Fibroblast of skin of right biceps (primary cell): Measurements from ENCODE around the gene FOXRED2.
"Not testable (repeated sequence)": the region's sequence is repeated elsewhere in the genome, so short reads cannot be mapped to it uniquely, and the experiment has no call there.

Source experiments
- DNase-seq: peaks from one replicate; pipeline ENCODE4 v3.0.0-alpha.2; 2013

The FOXRED2 gene

DNA sequence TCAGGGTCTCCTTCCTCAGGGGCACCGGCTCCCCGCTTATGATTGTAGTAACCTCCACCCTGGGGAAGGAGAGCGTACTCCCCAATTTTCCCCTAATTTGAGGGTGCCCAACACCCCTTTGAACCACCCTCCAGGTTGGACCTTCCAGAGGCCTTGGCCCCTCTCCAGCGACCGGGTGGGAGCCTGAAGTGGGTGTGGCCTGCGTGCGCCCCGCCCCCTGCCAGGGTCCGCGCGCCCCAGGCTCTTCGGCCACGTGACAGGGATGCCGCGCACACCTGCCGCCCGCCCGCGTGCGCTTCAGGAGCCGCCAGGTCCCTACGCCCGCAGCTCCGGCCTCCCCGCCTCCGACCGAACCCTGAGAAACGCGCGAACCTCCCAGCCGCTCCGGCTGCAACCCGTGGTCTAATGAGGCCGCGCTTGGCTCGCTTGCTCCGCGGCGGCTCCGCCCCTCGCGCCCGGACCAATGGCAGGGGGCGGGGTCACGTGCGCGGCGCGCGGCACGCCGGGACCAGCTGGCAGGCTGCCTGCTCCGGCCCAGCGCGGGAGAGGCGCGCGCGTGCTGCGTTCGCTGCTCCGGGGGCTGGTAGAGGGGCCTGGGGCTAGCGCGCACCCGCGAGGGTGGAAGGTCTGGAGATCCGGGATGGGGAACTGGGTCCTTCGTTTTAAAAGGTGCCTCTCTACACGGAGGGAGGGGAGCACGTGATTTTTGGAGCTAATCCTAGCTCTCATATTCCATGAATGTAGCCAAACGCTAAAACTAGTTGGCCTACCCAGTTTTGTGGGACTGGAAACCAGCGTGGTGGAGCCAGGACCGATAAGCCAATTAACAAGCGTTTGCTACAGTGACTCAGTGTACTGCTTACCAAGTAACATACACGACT is at the start of gene FOXRED2:
Gene FOXRED2 (minus strand): TSS at position 404 of the 881 bp plus-strand sequence. CDS start 618 bp downstream, outside the sequence.
- peak; percentile 84 for DNase-seq

DNA sequence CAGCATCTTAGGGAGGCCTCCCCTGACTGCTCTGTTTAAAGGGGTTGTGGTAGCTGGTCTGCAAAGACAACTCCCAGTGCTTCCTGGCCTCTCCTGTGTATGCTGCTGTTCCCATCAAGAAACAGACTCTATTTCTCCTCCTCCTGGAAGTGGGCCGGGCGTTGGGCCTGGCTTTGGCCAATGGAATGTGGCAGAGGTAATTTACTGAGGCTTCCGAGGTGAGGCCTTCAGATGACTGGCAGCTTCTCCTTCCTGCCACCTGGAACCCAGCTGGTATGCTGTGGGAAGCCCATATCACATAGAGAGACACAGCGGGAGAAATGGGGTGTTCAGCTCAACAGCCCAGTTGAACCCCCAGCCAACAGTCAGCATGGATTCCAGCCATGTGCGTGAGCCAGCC is 47.3 kb upstream of the FOXRED2 start:
- DNase-seq = no peak

DNA sequence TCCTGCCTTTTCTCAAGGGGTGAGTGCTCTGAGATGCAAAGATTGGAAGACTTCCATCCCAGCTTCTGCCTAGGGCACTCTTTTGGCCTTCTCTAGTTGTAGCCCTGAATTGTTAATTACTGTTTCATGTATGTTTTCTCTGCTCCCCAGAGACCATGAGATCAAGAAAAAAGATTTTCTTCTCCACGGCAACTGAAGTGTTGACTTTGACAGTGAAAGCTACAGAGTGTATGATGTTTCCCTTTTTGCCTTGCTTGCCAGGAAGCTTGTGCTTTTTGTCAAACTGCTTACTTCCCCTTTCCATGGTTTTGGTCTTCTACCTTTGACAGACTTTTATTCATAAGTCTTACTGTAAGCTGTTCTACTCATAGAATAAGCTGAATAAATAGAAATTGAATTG is 45.4 kb upstream of the FOXRED2 start:
- DNase-seq = no peak

DNA sequence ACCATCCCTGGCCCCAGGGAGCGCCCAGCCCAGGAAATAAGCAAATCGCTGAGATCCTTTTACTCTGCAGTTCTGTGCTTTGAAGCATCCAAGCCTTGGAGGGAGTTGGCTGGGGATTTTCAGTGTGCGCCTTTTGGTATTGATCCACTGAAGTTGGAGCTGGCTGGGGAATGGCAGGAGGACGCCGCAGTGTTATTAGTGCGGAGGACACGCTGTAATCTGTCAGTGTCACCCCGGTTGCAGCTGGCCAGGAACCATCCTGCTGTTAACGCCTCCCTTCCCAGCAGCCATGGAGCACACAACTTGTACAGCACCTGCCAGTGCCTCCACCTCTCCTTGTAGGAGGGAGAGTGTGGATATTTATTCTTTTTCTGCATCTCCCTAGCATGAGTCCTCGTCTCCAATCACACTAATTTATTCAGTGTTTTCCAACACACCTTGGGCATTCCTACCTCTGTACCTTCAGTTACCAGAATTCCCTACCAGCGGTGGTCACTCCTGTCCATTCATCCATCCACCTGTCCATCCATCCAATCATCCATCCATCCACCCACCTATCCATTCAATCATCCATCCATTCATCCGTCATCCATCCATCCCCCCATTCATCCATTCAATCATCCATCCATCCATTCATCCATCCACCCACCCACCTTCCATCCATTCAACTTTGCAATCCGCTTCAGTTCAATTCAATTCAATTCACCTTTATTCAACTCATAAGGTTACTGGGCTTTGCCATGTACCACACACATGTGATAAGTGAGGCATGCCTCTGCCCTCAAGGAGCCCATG is 44.1 kb upstream of the FOXRED2 start:
- no peak for DNase-seq

DNA sequence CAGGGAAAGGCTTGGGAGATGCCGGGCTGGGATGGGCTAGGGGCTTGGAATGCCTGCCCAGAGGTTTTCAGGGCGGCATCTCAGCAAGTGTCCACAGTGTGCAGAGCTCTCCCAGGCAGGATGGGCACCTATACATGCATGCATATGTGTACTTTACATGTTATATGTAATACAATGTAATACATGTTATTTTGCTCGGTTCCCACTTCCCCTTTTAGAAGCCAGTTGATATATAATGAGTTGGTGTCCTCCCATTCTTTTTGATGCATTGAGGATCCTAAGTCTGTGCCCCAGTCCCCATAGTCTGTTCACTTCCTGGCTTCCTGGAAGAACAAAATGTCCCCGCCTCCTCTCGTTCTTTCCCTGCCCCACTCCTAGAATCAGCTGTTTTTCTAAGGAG is 42.2 kb upstream of the FOXRED2 start:
- no peak for DNase-seq

DNA sequence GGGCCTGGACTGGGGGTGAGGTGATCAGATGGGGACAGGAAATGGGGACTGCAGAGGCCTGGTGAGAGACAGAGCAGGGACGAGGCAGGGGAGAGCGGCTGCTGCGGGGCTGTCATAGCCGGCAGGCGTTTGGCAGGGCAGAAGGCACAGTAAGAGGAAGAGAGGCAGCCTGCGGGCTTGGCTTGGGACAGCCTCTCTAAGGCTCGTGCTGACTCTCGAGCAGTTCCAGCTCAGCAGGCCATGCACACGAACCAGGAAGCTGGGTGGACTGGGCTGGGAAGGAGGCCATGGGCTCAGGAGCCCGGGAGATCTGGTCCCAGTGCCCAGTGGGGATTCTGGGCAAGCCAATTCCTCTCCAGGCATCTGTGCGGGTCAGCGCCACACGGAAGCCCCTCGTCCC is 41.8 kb upstream of the FOXRED2 start:
- no peak for DNase-seq

DNA sequence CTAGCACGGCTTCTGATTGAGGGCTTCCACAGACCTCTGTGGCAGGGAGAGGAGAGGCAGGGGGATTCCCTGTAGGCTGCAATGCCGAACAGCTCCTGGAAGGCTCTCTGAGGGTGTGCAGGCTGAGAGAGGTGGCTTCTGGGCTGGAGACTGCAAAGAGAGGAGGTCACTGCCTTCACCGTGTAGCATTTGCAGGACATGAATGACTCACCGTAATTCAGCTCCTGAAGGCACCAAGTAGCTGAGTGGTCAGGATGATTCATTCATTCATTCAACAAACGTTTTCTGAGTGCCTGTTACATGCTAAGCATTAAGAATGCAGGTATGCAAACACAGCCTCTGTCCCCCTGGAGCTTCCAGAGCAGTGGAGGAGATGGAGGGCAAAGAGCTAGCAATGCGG is 40.1 kb upstream of the FOXRED2 start:
- DNase-seq = peak; percentile 85

DNA sequence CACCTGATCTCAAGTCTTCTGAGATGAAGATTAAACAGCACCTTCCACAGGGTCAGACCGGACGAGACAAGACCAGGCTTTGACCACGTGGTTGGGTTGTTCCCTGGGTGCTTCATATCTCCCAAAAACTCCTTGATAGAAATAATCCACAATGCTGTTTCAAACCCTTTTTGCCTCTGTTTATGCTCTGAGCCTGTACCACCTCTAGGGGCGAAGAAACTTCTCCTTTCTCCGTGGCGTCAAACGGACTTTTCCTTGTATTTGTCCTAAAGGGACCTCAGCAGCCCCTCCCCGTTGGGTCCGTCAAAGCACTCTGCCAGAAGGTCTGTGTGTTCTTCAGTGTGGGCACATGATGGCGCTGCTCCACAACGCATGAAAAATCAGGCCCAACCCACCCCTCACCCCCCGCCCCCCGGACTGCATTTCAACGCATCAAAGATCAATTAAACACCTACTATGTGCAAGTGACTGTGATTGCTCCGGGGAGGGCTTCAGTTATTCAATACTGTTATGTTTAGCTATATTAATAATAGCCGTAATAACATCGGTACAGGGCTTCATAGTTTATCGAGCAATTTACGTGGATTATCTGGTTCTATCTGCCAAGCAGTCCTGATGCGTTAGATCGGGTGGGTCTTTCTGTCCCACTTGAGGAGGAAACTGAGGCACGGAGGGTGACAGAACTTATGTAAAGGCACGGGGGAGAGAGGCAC is 39.4 kb upstream of the FOXRED2 start:
- peak; percentile 65 for DNase-seq

DNA sequence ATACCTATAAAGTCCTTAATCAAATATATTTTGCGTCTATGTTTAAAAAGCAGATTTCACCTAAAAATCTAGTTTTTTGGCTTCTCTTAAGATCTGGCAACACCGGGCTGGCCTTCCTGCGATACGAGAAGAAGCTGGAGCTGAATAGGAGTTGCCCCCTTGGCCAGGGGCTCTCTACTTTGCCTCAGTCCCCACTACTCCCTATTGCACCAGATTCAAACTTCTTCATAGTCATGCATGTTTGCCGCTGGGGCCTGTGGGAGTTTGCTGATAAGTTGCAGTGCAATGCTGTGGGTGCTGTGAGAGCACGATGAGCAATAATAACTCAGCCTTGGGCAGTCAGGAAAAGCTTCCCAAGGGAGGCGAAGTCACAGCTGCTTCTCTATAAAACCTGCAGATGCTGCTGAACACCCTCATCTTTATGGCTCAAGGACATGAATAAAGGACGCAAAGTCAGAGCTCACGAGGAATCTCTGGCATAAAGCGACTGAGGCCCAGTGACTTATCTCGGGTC is 37.3 kb upstream of the FOXRED2 start:
- peak; percentile 74 for DNase-seq

DNA sequence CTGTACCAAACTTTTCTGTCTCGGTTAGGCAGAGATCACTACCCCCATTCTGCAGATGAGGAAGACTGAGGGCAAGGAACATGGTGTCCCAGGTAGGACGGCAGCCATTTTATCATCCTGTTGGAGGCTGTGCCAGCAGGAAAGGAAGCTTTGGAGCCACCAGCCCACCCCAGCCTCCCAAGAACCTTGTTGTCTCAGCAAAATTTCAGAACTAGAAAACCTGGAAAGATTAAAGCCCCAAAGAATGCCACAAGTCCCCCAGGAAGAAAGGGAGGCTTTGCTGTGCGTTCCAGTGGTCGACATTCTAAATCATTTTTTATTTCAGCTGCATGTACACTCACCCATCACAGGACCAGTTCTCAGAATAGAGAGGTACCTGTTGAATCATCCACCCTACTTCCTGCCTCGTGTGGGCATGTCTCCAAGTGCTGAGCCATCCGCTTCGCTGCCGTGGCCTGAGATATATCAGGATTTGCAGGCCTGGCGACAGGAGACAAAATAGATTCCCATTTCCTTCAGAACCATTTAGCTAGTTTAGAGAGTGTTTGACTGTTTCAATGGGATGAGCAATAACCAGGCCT is 35.1 kb upstream of the FOXRED2 start:
- peak; percentile 98 for DNase-seq

DNA sequence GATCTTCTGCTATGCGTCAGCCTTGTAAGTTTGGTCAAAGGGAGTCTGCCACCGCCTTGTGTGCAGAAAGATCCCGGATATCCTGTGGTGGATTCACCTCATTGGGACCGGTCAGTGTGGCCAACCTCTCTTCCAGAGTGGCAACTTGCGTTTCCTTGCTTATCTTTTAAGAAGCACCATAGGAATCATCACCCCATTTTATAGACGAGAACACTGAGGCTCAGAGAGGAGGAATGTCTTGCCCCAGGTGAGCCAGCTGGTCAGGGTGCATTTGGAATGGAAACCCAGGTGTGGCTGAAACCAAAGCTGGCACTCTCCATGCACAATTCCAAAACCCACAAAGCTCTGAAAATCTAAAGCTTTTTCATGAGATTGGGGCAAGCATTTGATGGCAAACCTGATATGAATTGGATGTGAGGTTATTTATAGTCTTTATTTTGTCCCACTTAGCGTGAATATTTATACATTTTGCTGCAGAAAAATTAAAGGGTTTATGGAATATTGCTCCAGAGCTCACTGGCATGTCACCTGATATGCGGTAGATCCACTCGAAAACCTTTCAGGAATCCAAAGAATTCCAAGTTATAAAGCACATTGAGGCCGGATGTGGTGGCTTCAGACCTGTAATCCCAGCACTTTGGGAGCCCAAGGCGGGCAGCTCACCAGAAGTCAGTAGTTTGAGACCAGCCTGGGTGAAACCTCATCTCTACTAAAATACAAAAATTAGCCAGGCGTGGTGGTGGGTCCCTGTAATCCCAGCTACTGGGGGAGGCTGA is 34.2 kb upstream of the FOXRED2 start:
- peak; percentile 69 for DNase-seq

DNA sequence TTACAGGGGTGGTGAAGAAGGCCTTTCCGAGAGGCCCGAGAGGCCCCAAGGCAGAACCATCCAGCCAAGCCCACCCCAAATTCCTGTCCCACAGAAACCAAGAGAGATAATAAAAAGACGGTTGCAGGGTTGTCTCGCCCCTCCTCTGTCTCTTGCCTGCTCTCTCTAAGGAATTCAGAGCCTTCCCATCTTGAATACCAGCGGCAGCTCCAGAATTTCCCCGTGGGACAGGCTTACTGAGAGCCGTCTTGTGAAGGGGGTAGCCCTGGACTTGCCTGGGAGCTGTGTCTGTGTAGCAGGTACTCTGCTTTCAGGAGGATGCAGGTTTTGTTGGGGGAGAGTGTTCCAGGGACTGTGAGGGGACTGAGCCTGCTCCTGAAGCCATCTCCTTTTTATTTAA is 31.7 kb upstream of the FOXRED2 start:
- DNase-seq = no peak

DNA sequence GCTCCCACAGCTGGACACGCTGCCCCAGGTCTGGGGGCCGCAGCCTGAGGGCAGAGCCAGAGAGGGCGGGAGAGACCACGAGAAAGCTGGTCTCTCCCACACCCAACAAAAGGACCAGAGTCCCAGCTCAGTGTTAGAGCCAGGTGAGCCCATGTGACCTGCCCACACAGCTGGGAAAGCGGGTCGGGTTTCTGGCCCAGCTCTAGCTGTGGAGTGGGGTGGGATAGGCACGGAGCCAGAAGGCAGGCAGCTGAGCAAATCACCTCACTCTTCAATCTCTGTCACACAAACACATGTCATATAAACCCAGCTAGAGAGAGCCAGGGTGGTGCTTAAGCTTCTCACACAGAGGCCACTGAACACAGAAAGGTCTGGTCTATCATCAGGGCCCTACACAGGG is 29.9 kb upstream of the FOXRED2 start:
- DNase-seq = no peak

DNA sequence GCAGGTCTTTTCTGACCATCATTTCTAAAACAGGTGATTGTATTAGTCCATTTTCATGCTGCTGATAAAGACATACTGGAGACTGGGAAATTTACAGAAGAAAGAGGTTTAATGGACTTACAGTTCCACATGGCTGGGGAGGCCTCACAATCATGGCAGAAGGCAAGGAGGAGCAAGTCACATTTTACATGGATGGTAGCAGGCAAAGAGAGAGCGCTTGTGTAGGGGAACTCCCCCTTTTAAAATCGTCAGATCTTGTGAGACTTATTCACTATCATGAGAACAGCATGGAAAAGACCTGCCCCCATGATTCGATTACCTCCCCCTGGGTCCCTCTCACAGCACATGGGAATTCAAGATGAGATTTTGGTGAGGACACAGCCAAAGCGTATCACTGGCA is 26.5 kb upstream of the FOXRED2 start:
- not testable (repeated sequence) for DNase-seq

DNA sequence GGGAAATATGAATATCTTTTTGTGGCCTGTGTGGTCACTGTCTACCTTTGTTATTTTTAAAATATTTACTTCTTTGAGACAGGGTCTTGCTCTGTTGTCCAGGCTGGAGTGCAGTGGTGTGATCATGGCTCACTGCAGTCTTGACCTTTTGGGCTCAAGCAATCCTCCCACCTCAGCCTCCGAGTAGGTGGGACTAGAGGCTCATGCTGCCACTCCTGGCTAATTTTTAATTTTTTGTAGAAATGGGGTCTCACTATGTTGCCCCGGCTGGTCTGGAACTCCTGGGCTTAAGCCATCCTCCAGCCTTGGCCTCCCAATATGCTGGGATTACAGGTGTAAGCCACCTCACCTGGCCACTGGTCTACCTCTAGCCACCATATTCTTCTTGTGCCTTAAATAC is 25.6 kb upstream of the FOXRED2 start:
- no peak for DNase-seq

DNA sequence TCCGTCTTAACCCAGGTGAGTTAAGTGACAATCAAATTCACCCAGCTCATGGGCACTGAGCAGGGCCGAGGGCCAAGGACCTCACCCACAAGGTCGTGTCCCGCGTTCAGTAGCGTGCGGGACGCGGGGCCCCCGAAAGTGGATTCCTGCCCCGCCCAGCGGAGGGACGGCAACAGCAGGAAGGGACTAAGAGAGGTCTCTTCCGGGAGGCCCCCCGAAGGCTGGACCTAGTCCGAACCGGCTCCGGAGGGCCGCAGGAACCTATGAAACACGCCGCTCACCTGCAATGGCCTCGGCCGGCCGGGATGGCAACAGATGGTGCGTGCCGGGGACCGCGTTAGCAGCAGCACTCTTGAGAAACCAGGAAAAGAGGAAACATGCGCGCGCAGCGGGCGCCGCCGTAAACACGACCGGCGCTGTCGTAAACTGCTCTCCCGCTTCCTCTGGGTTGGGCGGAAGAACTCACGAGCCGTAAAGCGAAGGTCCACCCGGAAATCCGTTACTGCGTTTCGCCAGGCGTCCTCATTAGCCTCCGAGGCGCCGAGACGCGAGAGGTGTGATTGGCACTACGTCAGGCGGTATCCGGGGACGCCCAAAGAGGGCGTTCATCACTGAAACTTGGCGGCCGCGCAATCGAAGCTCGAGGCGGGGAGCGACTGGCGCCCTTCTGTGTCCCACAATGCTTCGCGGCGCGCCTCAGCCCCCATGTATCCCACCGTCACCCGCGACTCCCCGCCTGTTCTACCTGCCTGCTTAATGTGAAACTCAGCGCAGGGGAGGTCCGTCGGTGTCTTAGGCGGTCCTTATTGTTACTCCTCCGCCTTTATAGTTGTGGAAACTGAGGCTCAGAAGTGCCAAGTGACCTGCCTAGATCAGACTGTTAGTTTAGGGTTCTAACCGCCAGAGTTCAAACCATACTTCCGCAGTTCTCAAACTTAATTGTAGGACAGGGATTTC is 22.2 kb upstream of the FOXRED2 start, which contains the start of gene EIF3D:
Gene EIF3D (minus strand): TSS at position 372 of the 957 bp plus-strand sequence. CDS start 3,045 bp downstream, outside the sequence.
- DNase-seq = peak; percentile 100

DNA sequence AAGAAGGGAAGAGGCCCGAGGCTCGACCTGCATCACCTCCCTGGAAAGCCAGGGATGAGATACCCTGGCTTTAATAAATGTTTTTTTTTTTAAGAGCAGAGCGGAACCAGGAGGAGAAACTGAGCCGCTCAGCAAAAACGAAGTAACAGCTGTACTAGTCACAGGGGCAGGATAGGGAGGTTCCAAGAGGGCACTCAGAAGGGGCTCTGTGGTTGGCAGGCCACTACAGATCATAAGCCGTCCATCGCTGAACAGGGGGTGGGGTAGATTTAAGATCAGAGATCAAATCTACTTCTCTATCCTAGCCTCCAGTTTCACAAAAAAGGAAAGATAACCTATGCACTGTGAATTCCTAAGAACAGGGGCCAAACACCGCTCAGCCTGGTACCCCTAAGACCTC is 21.5 kb upstream of the FOXRED2 start:
- no peak for DNase-seq

DNA sequence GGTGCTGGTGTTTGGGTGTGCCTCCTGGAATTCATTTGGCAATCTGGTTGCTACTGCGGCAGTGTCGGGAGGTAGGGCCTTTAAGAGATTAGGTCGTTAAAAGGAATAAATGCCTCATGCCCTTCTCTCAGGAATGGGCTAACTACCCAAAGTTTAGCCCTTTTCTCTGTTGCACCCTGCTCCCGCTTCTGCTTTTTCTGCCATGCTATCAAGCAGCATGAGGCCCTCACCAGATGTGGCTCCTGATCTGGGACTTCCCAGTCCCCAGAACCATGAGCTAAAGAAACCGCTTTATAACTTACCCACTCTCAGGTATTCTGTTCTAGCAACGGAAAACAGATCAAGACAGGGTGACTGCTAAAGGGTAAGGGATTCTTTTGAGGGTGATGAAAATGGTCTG is 15.8 kb upstream of the FOXRED2 start:
- DNase-seq = no peak

DNA sequence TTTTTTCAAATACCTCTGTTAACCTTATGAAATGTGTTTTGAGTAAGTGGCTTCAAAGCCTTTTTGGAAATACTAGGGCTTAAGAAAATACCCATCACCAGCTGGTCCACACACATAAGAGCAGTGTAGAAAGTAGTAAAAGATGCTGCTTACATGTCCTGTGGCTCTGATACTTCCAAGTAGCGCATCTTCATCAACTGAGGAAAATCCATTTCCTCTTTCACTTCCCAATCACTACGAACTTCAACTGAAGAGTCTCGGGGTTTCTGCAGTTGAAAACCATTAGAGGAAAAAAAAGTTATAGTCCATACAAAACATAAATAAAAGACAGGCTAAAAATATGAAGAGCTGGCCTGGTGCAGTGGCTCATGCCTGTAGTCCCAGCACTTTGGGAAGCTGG is 13.6 kb upstream of the FOXRED2 start:
- no peak for DNase-seq

DNA sequence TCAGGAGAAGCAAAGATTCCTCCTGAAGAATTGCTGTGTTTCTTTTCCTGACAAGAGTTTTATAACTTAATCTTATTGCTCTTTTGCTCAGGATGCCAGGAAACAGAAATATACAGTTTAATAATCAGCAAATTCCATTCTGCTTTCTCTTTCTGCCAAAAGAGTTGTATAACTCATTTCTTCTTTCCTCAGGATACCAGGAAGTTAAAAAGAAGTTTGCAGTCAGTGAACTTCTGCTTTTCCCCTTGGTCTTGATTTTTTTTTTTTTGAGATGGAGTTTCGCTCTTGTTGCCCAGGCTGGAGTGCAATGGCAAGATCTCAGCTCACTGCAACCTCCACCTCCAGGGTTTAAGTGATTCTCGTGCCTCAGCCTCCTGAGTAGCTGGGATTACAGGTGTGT is 13.1 kb upstream of the FOXRED2 start:
- DNase-seq = not testable (repeated sequence)

DNA sequence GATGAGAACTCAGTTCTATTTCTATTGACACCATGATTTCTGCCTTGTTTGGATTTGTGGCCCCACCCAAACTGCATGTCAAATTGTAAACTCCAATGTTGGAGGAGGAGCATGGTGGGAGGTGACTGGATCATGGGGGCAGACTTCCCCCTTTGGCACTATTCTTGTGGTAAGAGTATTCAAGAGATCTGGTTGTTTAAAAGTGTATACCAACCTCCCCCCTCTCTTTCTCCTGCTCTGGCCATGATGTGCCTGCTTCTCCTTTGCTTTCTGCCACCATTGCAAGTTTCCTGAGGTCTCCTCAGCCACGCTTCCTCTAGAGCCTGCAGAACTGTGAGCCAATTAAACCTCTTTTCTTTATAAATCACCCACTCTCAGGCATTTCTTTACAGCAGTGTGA is 7.9 kb upstream of the FOXRED2 start:
- DNase-seq = no peak
